ENCODE data around the gene SFI1. TPM values are rescaled to one million over a fixed set of nuclear protein-coding genes. Genes with fewer than 3 reads are reported as not detected.
"Not testable (repeated sequence)": the region's sequence is repeated elsewhere in the genome, so short reads cannot be mapped to it uniquely, and the experiment has no call there.

Gene SFI1
- total RNA-seq, 2 experiments from 2014 or later = 174 to 183 TPM

- Mint-ChIP-seq H3K36me3 (ENCODE audit: low read depth) (peaks cover 66% of the 10 kb centered on the region), H3K27ac (peak overlapping the region; percentile 10), H3K27me3 (no peaks in the 10 kb centered on the region), H3K4me3 (no peak overlapping the region), H3K4me1 (peaks cover 44% of the 10 kb centered on the region), H3K9me3 (no peaks in the 10 kb centered on the region)
- POLR2A ChIA-PET = no interaction called here
- CTCF ChIA-PET = no interaction called here
- no peak for DNase-seq
These were observed 89.0 kb downstream of the SFI1 start for GRCh38 chr22:31585161-31585859.

GRCh38 chr22:31586137-31586920, 90.0 kb downstream of the SFI1 start:
- no peak overlapping the region for H3K27ac Mint-ChIP-seq
- POLR2A ChIA-PET = no interaction called here
- H3K4me3 Mint-ChIP-seq = no peak overlapping the region
- no peaks in the 10 kb centered on the region for H3K9me3 Mint-ChIP-seq
- no peak for DNase-seq
- H3K36me3 Mint-ChIP-seq (ENCODE audit: low read depth) = peaks cover 65% of the 10 kb centered on the region
- CTCF ChIA-PET = interaction anchor here (1.2 kb wide), 1 partner anchor 9 kb away, joined by 3 read pairs; no protein-coding TSS in a partner anchor
- H3K4me1 Mint-ChIP-seq = peaks cover 44% of the 10 kb centered on the region
- no peaks in the 10 kb centered on the region for H3K27me3 Mint-ChIP-seq

GRCh38 chr22:31588970-31589675, 92.8 kb downstream of the SFI1 start:
- Mint-ChIP-seq H3K4me1 (peaks cover 23% of the 10 kb centered on the region), H3K27ac (no peak overlapping the region), H3K9me3 (no peaks in the 10 kb centered on the region), H3K36me3 (ENCODE audit: low read depth) (peaks cover 53% of the 10 kb centered on the region), H3K27me3 (no peaks in the 10 kb centered on the region), H3K4me3 (no peak overlapping the region)
- DNase-seq = no peak
- ChIA-PET CTCF (no interaction called here), POLR2A (no interaction called here)

- POLR2A ChIA-PET, H3K4me3 Mint-ChIP-seq, CTCF ChIA-PET, H3K9me3 Mint-ChIP-seq, H3K27ac Mint-ChIP-seq, H3K27me3 Mint-ChIP-seq, DNase-seq: not testable (repeated sequence)
- H3K4me1 Mint-ChIP-seq = peaks cover 13% of the 10 kb centered on the region
- peaks cover 45% of the 10 kb centered on the region for H3K36me3 Mint-ChIP-seq (ENCODE audit: low read depth)
These were observed 93.8 kb downstream of the SFI1 start for GRCh38 chr22:31590161-31590560.

- DNase-seq = no peak
- Mint-ChIP-seq H3K4me1 (no peaks in the 10 kb centered on the region), H3K27me3 (no peaks in the 10 kb centered on the region), H3K9me3 (no peaks in the 10 kb centered on the region), H3K4me3 (no peak overlapping the region), H3K27ac (no peak overlapping the region), H3K36me3 (ENCODE audit: low read depth) (peaks cover 17% of the 10 kb centered on the region)
- ChIA-PET CTCF (interaction anchor here (1.0 to 1.3 kb wide), 2 partner anchors 18 to 19 kb away, joined by 3 to 4 read pairs; no protein-coding TSS in a partner anchor), POLR2A (no interaction called here)
These were observed 98.9 kb downstream of the SFI1 start for GRCh38 chr22:31595271-31595670.

- Mint-ChIP-seq H3K36me3 (ENCODE audit: low read depth) (peaks cover 23% of the 10 kb centered on the region), H3K4me1 (no peaks in the 10 kb centered on the region), H3K9me3 (no peaks in the 10 kb centered on the region), H3K27me3 (no peaks in the 10 kb centered on the region), H3K27ac (no peak overlapping the region), H3K4me3 (no peak overlapping the region)
- ChIA-PET POLR2A (interaction anchor here (0.6 kb wide), 1 partner anchor 10 kb away, joined by 5 read pairs; no protein-coding TSS in a partner anchor), CTCF (no interaction called here)
- no peak for DNase-seq
These were observed 106.1 kb downstream of the SFI1 start for GRCh38 chr22:31602259-31602952.

- ChIA-PET CTCF (interaction anchor here (0.6 to 0.9 kb wide), 3 partner anchors 27 to 231 kb away, joined by 3 to 4 read pairs (median 4); no protein-coding TSS in a partner anchor), POLR2A (no interaction called here)
- Mint-ChIP-seq H3K9me3 (no peaks in the 10 kb centered on the region), H3K4me3 (no peak overlapping the region), H3K4me1 (no peaks in the 10 kb centered on the region), H3K27me3 (no peaks in the 10 kb centered on the region), H3K27ac (no peak overlapping the region), H3K36me3 (ENCODE audit: low read depth) (peaks cover 23% of the 10 kb centered on the region)
- DNase-seq = no peak
These were observed 106.8 kb downstream of the SFI1 start for GRCh38 chr22:31603081-31603525.

GRCh38 chr22:31603574-31603973, 107.2 kb downstream of the SFI1 start:
- Mint-ChIP-seq H3K36me3 (ENCODE audit: low read depth) (peaks cover 23% of the 10 kb centered on the region), H3K4me1 (no peaks in the 10 kb centered on the region), H3K9me3 (no peaks in the 10 kb centered on the region), H3K4me3 (no peak overlapping the region), H3K27ac (no peak overlapping the region), H3K27me3 (no peaks in the 10 kb centered on the region)
- ChIA-PET POLR2A (no interaction called here), CTCF (interaction anchor here (0.6 to 0.9 kb wide), 3 partner anchors 27 to 231 kb away, joined by 3 to 4 read pairs (median 4); no protein-coding TSS in a partner anchor)
- DNase-seq = no peak

- Mint-ChIP-seq H3K9me3 (no peaks in the 10 kb centered on the region), H3K4me3 (no peak overlapping the region)
- CTCF ChIA-PET = interaction anchor here (0.9 kb wide), 1 partner anchor 26 kb away, joined by 3 read pairs; no protein-coding TSS in a partner anchor
These were observed 107.9 kb downstream of the SFI1 start for GRCh38 chr22:31604137-31604705.

GRCh38 chr22:31604746-31605705, 108.7 kb downstream of the SFI1 start:
- no peaks in the 10 kb centered on the region for H3K27me3 Mint-ChIP-seq
- ChIA-PET POLR2A (no interaction called here), CTCF (no interaction called here)
- H3K27ac Mint-ChIP-seq = peak overlapping the region; percentile 70
- H3K36me3 Mint-ChIP-seq (ENCODE audit: low read depth) = peaks cover 26% of the 10 kb centered on the region
- no peak for DNase-seq
- no peak overlapping the region for H3K4me3 Mint-ChIP-seq
- H3K9me3 Mint-ChIP-seq = no peaks in the 10 kb centered on the region
- no peaks in the 10 kb centered on the region for H3K4me1 Mint-ChIP-seq

More at GRCh38 chr22:31604137-31604705, 107.9 kb downstream of the SFI1 start:
- no peaks in the 10 kb centered on the region for H3K27me3 Mint-ChIP-seq
- peaks cover 23% of the 10 kb centered on the region for H3K36me3 Mint-ChIP-seq (ENCODE audit: low read depth)
- no peak for DNase-seq
- H3K27ac Mint-ChIP-seq = peak overlapping the region; percentile 57
- POLR2A ChIA-PET = no interaction called here
- H3K4me1 Mint-ChIP-seq = no peaks in the 10 kb centered on the region

- no peak for DNase-seq
- H3K27me3 Mint-ChIP-seq = no peaks in the 10 kb centered on the region
- POLR2A ChIA-PET = no interaction called here
- no peaks in the 10 kb centered on the region for H3K9me3 Mint-ChIP-seq
- peaks cover 21% of the 10 kb centered on the region for H3K36me3 Mint-ChIP-seq (ENCODE audit: low read depth)
- no peak overlapping the region for H3K4me3 Mint-ChIP-seq
- H3K27ac Mint-ChIP-seq = peak overlapping the region; percentile 54
- CTCF ChIA-PET = no interaction called here
- no peaks in the 10 kb centered on the region for H3K4me1 Mint-ChIP-seq
These were observed 109.7 kb downstream of the SFI1 start for GRCh38 chr22:31605851-31606585.

Data from activated CD4-positive, alpha-beta T cell treated with anti-CD3 and anti-CD28 coated beads, Interleukin-2, amount 10 ng/mL, durations not matched to agents 7 days and 5 days (primary cell).